ENCODE measurements around the gene GTF3C4. TPM values are rescaled to one million over a fixed set of nuclear protein-coding genes. Genes with fewer than 3 reads are reported as not detected.

Gene GTF3C4
- total RNA-seq, 1 donor from 2014 or later = 27.9 TPM

DNA sequence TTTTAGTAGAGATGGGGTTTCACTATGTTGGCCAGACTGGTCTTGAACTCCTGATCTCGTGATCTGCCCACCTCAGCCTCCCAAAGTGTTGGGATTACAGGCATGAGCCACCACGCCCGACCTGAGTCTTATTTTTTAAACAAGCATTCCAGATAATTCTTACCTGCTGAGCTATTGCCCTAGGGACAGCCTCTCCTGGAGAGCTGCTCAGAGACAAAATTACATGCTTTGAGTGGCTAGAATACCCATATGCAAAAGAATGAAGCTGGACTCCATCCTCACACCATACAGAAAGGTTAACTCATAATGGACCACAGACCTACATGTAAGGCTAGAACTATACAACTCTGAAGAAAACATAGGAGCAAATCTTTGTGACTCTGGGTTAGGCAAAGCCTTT lies 41.6 kb downstream of the GTF3C4 start:
- H3K27me3 Mint-ChIP-seq (ENCODE audit: low read depth, unreplicated experiment) = peaks cover 21% of the 10 kb centered on the region
- Histone ChIP-seq H2AFZ (ENCODE audit: low read depth, low read length) (no peak overlapping the region), H3K4me1 (ENCODE audit: insufficient read depth, low read length) (no peaks in the 10 kb centered on the region), H4K20me1 (ENCODE audit: insufficient read depth, low read length) (no peaks in the 10 kb centered on the region), H3K36me3 (ENCODE audit: insufficient read depth, low read length) (no peaks in the 10 kb centered on the region), H3K4me2 (ENCODE audit: low read length) (no peak overlapping the region), H3K27me3 (ENCODE audit: insufficient read depth, low read length) (peaks cover 7% of the 10 kb centered on the region), H3K9me3 (ENCODE audit: insufficient read depth, low read depth, low read length) (no peaks in the 10 kb centered on the region), H3K79me2 (ENCODE audit: insufficient read depth, low read length) (no peaks in the 10 kb centered on the region), H3K4me3 (ENCODE audit: insufficient read depth, low read depth, low read length) (no peak overlapping the region), H3K9ac (ENCODE audit: low read length) (no peak overlapping the region), H3K27ac (ENCODE audit: low read depth, low read length) (no peak overlapping the region)
- no peaks in the 10 kb centered on the region for H3K36me3 Mint-ChIP-seq (ENCODE audit: low read depth, unreplicated experiment)
- H3K27ac Mint-ChIP-seq (ENCODE audit: unreplicated experiment) = no peak overlapping the region
- DNase-seq (ENCODE audit: low read depth) (no peak), FAIRE-seq (no peak)
- no peaks in the 10 kb centered on the region for H3K4me1 Mint-ChIP-seq (ENCODE audit: low read depth, unreplicated experiment)
- no peak overlapping the region for H3K4me3 Mint-ChIP-seq (ENCODE audit: unreplicated experiment)
- peaks cover 2% of the 10 kb centered on the region for H3K9me3 Mint-ChIP-seq (ENCODE audit: unreplicated experiment)
- TF ChIP-seq, protein P1, sequence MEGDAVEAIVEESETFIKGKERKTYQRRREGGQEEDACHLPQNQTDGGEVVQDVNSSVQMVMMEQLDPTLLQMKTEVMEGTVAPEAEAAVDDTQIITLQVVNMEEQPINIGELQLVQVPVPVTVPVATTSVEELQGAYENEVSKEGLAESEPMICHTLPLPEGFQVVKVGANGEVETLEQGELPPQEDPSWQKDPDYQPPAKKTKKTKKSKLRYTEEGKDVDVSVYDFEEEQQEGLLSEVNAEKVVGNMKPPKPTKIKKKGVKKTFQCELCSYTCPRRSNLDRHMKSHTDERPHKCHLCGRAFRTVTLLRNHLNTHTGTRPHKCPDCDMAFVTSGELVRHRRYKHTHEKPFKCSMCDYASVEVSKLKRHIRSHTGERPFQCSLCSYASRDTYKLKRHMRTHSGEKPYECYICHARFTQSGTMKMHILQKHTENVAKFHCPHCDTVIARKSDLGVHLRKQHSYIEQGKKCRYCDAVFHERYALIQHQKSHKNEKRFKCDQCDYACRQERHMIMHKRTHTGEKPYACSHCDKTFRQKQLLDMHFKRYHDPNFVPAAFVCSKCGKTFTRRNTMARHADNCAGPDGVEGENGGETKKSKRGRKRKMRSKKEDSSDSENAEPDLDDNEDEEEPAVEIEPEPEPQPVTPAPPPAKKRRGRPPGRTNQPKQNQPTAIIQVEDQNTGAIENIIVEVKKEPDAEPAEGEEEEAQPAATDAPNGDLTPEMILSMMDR (IDR thresholded peaks at IDR 0.05; ENCODE audit: insufficient read depth, low read depth, low read length) = no peak
- no peak for TF ChIP-seq EZH2 (IDR thresholded peaks at IDR 0.05; ENCODE audit: insufficient read depth, low read length)

DNA sequence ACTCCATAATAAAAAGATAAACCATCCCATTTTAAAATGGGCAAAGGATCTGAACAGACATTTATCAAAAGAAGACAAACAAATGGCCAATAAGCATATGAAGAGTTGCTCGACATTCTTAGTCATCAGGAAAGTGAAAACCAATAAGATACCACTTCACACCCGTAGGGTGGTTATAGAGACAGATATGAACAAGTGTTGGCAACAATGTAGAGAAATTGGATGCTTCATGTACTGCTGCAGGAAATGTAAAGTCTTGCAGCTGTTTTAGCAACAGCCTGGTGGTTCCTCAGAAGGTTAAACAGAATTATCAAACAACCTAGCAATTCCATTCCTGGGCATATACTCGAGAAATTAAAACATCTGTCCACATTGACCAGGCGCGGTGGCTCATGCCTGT lies 42.5 kb downstream of the GTF3C4 start:
- peaks cover 5% of the 10 kb centered on the region for H3K9me3 Mint-ChIP-seq (ENCODE audit: unreplicated experiment)
- DNase-seq (ENCODE audit: low read depth) = no peak
- no peaks in the 10 kb centered on the region for H3K9me3 ChIP-seq (ENCODE audit: insufficient read depth, low read depth, low read length)
- H3K79me2 ChIP-seq (ENCODE audit: insufficient read depth, low read length) = no peaks in the 10 kb centered on the region
- no peak overlapping the region for H3K27ac Mint-ChIP-seq (ENCODE audit: unreplicated experiment)
- no peaks in the 10 kb centered on the region for H3K4me1 ChIP-seq (ENCODE audit: insufficient read depth, low read length)
- no peak overlapping the region for H3K4me2 ChIP-seq (ENCODE audit: low read length)
- no peaks in the 10 kb centered on the region for H3K4me1 Mint-ChIP-seq (ENCODE audit: low read depth, unreplicated experiment)
- no peaks in the 10 kb centered on the region for H3K36me3 Mint-ChIP-seq (ENCODE audit: low read depth, unreplicated experiment)
- peaks cover 7% of the 10 kb centered on the region for H3K27me3 ChIP-seq (ENCODE audit: insufficient read depth, low read length)
- no peak overlapping the region for H2AFZ ChIP-seq (ENCODE audit: low read depth, low read length)
- H3K4me3 ChIP-seq (ENCODE audit: insufficient read depth, low read depth, low read length) = no peak overlapping the region
- FAIRE-seq = no peak
- no peak overlapping the region for H3K9ac ChIP-seq (ENCODE audit: low read length)
- H4K20me1 ChIP-seq (ENCODE audit: insufficient read depth, low read length) = no peaks in the 10 kb centered on the region
- H3K36me3 ChIP-seq (ENCODE audit: insufficient read depth, low read length) = no peaks in the 10 kb centered on the region
- H3K27ac ChIP-seq (ENCODE audit: low read depth, low read length) = no peak overlapping the region
- no peak overlapping the region for H3K4me3 Mint-ChIP-seq (ENCODE audit: unreplicated experiment)
- H3K27me3 Mint-ChIP-seq (ENCODE audit: low read depth, unreplicated experiment) = peaks cover 30% of the 10 kb centered on the region
- TF ChIP-seq, protein P1 (IDR thresholded peaks at IDR 0.05; ENCODE audit: insufficient read depth, low read depth, low read length) = no peak
- TF ChIP-seq EZH2 (IDR thresholded peaks at IDR 0.05; ENCODE audit: insufficient read depth, low read length) = no peak

DNA sequence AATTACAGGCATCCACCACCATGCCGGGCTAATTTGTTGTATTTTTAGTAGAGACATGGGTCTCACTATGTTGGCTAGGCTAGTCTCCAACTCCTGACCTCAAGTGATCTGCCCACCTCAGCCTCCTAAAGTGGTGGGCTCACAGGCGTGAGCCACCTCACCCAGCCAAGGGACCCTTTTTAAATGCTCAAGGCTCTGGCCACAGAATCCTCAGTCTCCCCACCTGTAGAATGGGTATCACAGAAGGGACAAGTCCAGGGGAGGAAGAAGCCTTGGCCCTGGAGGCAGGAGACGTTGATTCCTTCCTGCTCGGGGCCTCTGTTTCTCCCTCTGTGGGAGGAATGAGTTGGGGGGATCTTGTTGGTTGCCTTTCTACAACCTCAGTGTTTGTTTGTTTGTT lies 45.7 kb downstream of the GTF3C4 start:
- Mint-ChIP-seq H3K27me3 (ENCODE audit: low read depth, unreplicated experiment) (peaks cover 25% of the 10 kb centered on the region), H3K9me3 (ENCODE audit: unreplicated experiment) (peaks cover 3% of the 10 kb centered on the region), H3K4me1 (ENCODE audit: low read depth, unreplicated experiment) (peaks cover 2% of the 10 kb centered on the region), H3K4me3 (ENCODE audit: unreplicated experiment) (no peak overlapping the region), H3K27ac (ENCODE audit: unreplicated experiment) (no peak overlapping the region), H3K36me3 (ENCODE audit: low read depth, unreplicated experiment) (no peaks in the 10 kb centered on the region)
- DNase-seq (ENCODE audit: low read depth) (no peak), FAIRE-seq (no peak)
- no peaks in the 10 kb centered on the region for H3K36me3 ChIP-seq (ENCODE audit: insufficient read depth, low read length)
- no peak overlapping the region for H2AFZ ChIP-seq (ENCODE audit: low read depth, low read length)
- H3K27me3 ChIP-seq (ENCODE audit: insufficient read depth, low read length) = no peaks in the 10 kb centered on the region
- no peaks in the 10 kb centered on the region for H4K20me1 ChIP-seq (ENCODE audit: insufficient read depth, low read length)
- H3K4me2 ChIP-seq (ENCODE audit: low read length) = no peak overlapping the region
- H3K27ac ChIP-seq (ENCODE audit: low read depth, low read length) = no peak overlapping the region
- H3K9me3 ChIP-seq (ENCODE audit: insufficient read depth, low read depth, low read length) = no peaks in the 10 kb centered on the region
- no peak overlapping the region for H3K9ac ChIP-seq (ENCODE audit: low read length)
- TF ChIP-seq, protein P1 (IDR thresholded peaks at IDR 0.05; ENCODE audit: insufficient read depth, low read depth, low read length) = no peak
- no peak for TF ChIP-seq EZH2 (IDR thresholded peaks at IDR 0.05; ENCODE audit: insufficient read depth, low read length)
- H3K4me3 ChIP-seq (ENCODE audit: insufficient read depth, low read depth, low read length) = no peak overlapping the region
- no peaks in the 10 kb centered on the region for H3K4me1 ChIP-seq (ENCODE audit: insufficient read depth, low read length)
- H3K79me2 ChIP-seq (ENCODE audit: insufficient read depth, low read length) = no peaks in the 10 kb centered on the region

All from astrocyte (in vitro differentiated cells and primary cell).